GM23338 (cell line): ENCODE data around the gene ARHGAP42. TPM values are rescaled to one million over a fixed set of nuclear protein-coding genes. Genes with fewer than 3 reads are reported as not detected.
A peak's percentile ranks its signal among the peaks of the same experiment; 100 is the strongest.

Source experiments
- ATAC-seq: fragments of 200-7000 bp; cut with Tn5 transposase; 3 replicates; pipeline ENCODE4 v1.9.1; 2020
- DNase-seq: peaks from one replicate; pipeline ENCODE4 v3.0.0-alpha.2; 2015; ENCODE audit warnings: low spot score
- H2AFZ ChIP-seq: fragments of 200-600 bp; sonication (generic); 2 replicates; pipeline ENCODE4 v1.8.0; 2016; ENCODE audit warnings: antibody characterized with exemption, mild to moderate bottlenecking, moderate library complexity
- H3F3A ChIP-seq: fragments of 200-600 bp; sonication (generic); replicated peaks from 2 replicates; pipeline ENCODE4 v1.8.0; 2017; ENCODE audit warnings: antibody characterized with exemption, mixed run types, low read depth
- H3K27ac ChIP-seq: fragments of 200-600 bp; sonication (generic); 2 replicates; pipeline ENCODE4 v1.6.1; 2016; ENCODE audit warnings: low read depth
- H3K27me3 ChIP-seq: fragments of 200-600 bp; sonication (generic); 2 replicates; pipeline ENCODE4 v1.8.0; 2016; ENCODE audit warnings: mild to moderate bottlenecking, mixed run types, moderate library complexity; ENCODE audit not compliant: insufficient read depth
- H3K36me3 ChIP-seq: fragments of 200-600 bp; sonication (generic); 2 replicates; pipeline ENCODE4 v1.8.0; 2016; ENCODE audit warnings: mild to moderate bottlenecking; ENCODE audit not compliant: insufficient read depth
- H3K4me1 ChIP-seq: fragments of 200-600 bp; sonication (generic); 2 replicates; pipeline ENCODE4 v1.8.0; 2016; ENCODE audit warnings: mild to moderate bottlenecking, moderate library complexity; ENCODE audit not compliant: insufficient read depth
- H3K4me2 ChIP-seq: fragments of 200-600 bp; sonication (generic); 2 replicates; pipeline ENCODE4 v1.7.1; 2017; ENCODE audit warnings: mixed run types
- H3K4me3 ChIP-seq: fragments of 200-600 bp; sonication (generic); 2 replicates; pipeline ENCODE4 v1.6.1; 2016; ENCODE audit warnings: mixed run types
- H3K79me2 ChIP-seq: fragments of 200-600 bp; sonication (generic); replicated peaks from 2 replicates; pipeline ENCODE4 v1.8.0; 2017; ENCODE audit warnings: mild to moderate bottlenecking; ENCODE audit not compliant: insufficient read depth
- H3K9me2 ChIP-seq: fragments of 200-600 bp; sonication (generic); 2 replicates; pipeline ENCODE4 v1.8.0; 2017; ENCODE audit not compliant: insufficient read depth
- H4K20me1 ChIP-seq: fragments of 200-600 bp; sonication (generic); replicated peaks from 2 replicates; pipeline ENCODE4 v1.8.0; 2017; ENCODE audit warnings: mild to moderate bottlenecking; ENCODE audit not compliant: insufficient read depth
- H3K27ac Mint-ChIP-seq: 2 replicates; pipeline ENCODE4 v1.8.0; 2020; ENCODE audit warnings: inconsistent platforms, mild to moderate bottlenecking, moderate library complexity, mixed read lengths
- H3K27me3 Mint-ChIP-seq: 3 replicates; pipeline ENCODE4 v1.8.0; 2022; ENCODE audit warnings: low read depth, mild to moderate bottlenecking, moderate library complexity, mixed read lengths, inconsistent platforms; ENCODE audit not compliant: insufficient read depth, poor library complexity
- H3K36me3 Mint-ChIP-seq: 3 replicates; pipeline ENCODE4 v1.8.0; 2021; ENCODE audit warnings: low read depth, mild to moderate bottlenecking, inconsistent platforms, moderate library complexity, mixed read lengths
- H3K4me1 Mint-ChIP-seq: 3 replicates; pipeline ENCODE4 v1.8.0; 2020; ENCODE audit warnings: mild to moderate bottlenecking, inconsistent platforms, mixed read lengths
- H3K4me3 Mint-ChIP-seq: 3 replicates; pipeline ENCODE4 v1.8.0; 2021; ENCODE audit warnings: moderate library complexity, mild to moderate bottlenecking, inconsistent platforms, mixed read lengths
- H3K9me3 Mint-ChIP-seq: 3 replicates; pipeline ENCODE4 v1.8.0; 2020; ENCODE audit warnings: moderate library complexity, mild to moderate bottlenecking, inconsistent platforms, mixed read lengths
- CREB1 ChIP-seq: fragments of 250-450 bp; sonication (Bioruptor Pico); IDR thresholded peaks from 2 replicates; pipeline ENCODE4 v1.5.0; 2020; ENCODE audit warnings: low read depth, mild to moderate bottlenecking, moderate library complexity
- EZH2 ChIP-seq: fragments of 200-600 bp; sonication (generic); IDR thresholded peaks from one replicate; pipeline ENCODE4 v1.8.0; 2017; ENCODE audit warnings: antibody characterized with exemption, mild to moderate bottlenecking, low read depth; ENCODE audit not compliant: unreplicated experiment
- EZH2phosphoT487 ChIP-seq: fragments of 200-600 bp; sonication (generic); IDR thresholded peaks from one replicate; pipeline ENCODE4 v1.8.1; 2018; ENCODE audit warnings: antibody characterized with exemption; ENCODE audit not compliant: unreplicated experiment
- JUNB ChIP-seq: IDR thresholded peaks from one replicate; pipeline ENCODE4 v1.6.1; 2016; ENCODE audit warnings: antibody characterized with exemption; ENCODE audit not compliant: unreplicated experiment
- NANOG ChIP-seq: IDR thresholded peaks from 2 replicates; pipeline ENCODE4 v1.6.1; 2016; ENCODE audit warnings: antibody characterized with exemption, borderline replicate concordance
- STAT1 ChIP-seq: IDR thresholded peaks from one replicate; pipeline ENCODE4 v1.6.1; 2016; ENCODE audit warnings: antibody characterized with exemption; ENCODE audit not compliant: unreplicated experiment
- ZNF114 ChIP-seq: fragments of 250-450 bp; sonication (Bioruptor Pico); IDR thresholded peaks from 2 replicates; pipeline ENCODE4 v1.5.0; 2020; ENCODE audit warnings: mild to moderate bottlenecking, moderate library complexity
- polyA plus RNA-seq: library from polyadenylated mRNA; unstranded; fragments of >200 nt; fragmentation: Nextera tagmentation; extraction: Ambion mirVana; gene quantifications from 2 replicates; pipeline ENCODE4 v1.2.1, GENCODE V29; 2016
- total RNA-seq: library from RNA; depleted of rRNA; stranded (reverse); fragments of >200 nt; shearing (Covaris generic); gene quantifications from 2 replicates; pipeline ENCODE4 v1.2.3, GENCODE V29; 2014
- TF ChIP-seq, protein P1 (sequence below): IDR thresholded peaks from 2 replicates; pipeline ENCODE4 v1.6.1; 2016; ENCODE audit warnings: antibody characterized with exemption
- TF ChIP-seq, protein P2 (sequence below), 2 experiments: fragments of 200-600 bp in 1 of 2; sonication (generic) in 1 of 2; conservative IDR thresholded peaks; 2 replicates each; pipeline versions ENCODE4 v1.5.1 to v1.6.1; 2016 to 2017; ENCODE audit warnings: antibody characterized with exemption in 2 of 2, low read depth in 2 of 2, mild to moderate bottlenecking in 2 of 2, moderate library complexity in 1 of 2
- TF ChIP-seq, protein P3 (sequence below): fragments of 250-450 bp; sonication (Bioruptor Pico); IDR thresholded peaks from 2 replicates; pipeline ENCODE4 v1.5.0; 2020; ENCODE audit warnings: mild to moderate bottlenecking, moderate library complexity

ARHGAP42 gene
- total and polyA plus RNA-seq, 2 experiments from 2014 or later, result 23.7 to 35.7 TPM

DNA sequence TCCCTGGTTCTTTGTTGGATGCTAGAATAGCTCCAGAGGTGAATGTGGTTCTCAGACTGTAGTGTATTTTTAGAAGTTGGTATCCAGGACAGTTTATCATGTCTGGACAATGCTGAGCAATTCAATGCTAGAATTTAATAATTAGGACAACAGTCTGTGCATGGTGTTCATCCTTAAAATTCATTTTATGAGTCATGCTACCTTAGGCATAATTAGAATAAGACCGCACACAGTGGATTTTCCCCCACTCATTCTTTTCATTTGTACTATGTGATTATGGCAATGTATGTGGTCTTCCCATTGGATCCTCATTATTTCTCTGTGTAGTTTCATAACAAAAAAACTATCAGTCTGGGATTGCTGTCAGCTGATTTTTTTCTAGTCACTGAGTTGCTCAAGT is 196.7 kb downstream of the ARHGAP42 start:
- H3K36me3 Mint-ChIP-seq, result peaks cover 12% of the 10 kb centered on the region
- peaks cover 6% of the 10 kb centered on the region; the same call in 1 of the 2 replicates for H3K79me2 ChIP-seq
- H3K4me2 ChIP-seq, result no peak overlapping the region
- DNase-seq (no peak), ATAC-seq (no peak)
- no peak overlapping the region for H3K27ac Mint-ChIP-seq
- H3K4me1 ChIP-seq, result no peaks in the 10 kb centered on the region
- no peak overlapping the region for H3K27ac ChIP-seq
- H3K9me3 Mint-ChIP-seq, result peaks cover 14% of the 10 kb centered on the region
- no peak overlapping the region for H3K4me3 ChIP-seq
- no peaks in the 10 kb centered on the region for H3F3A ChIP-seq
- no peak overlapping the region for H2AFZ ChIP-seq
- no peak overlapping the region for H3K4me3 Mint-ChIP-seq
- TF ChIP-seq STAT1 (no peak), JUNB (no peak), ZNF114 (no peak), CREB1 (CRISPR knock-in tag) (no peak)
- TF ChIP-seq, protein P1, sequence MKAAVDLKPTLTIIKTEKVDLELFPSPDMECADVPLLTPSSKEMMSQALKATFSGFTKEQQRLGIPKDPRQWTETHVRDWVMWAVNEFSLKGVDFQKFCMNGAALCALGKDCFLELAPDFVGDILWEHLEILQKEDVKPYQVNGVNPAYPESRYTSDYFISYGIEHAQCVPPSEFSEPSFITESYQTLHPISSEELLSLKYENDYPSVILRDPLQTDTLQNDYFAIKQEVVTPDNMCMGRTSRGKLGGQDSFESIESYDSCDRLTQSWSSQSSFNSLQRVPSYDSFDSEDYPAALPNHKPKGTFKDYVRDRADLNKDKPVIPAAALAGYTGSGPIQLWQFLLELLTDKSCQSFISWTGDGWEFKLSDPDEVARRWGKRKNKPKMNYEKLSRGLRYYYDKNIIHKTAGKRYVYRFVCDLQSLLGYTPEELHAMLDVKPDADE, result no peak
- H3K27me3 ChIP-seq, result no peaks in the 10 kb centered on the region
- no peaks in the 10 kb centered on the region for H3K27me3 Mint-ChIP-seq
- no peaks in the 10 kb centered on the region; the same call in 1 of the 2 replicates for H4K20me1 ChIP-seq
- no peaks in the 10 kb centered on the region; the same call in 2 of the 3 replicates for H3K4me1 Mint-ChIP-seq
- no peaks in the 10 kb centered on the region for H3K9me2 ChIP-seq
- no peaks in the 10 kb centered on the region for H3K36me3 ChIP-seq

DNA sequence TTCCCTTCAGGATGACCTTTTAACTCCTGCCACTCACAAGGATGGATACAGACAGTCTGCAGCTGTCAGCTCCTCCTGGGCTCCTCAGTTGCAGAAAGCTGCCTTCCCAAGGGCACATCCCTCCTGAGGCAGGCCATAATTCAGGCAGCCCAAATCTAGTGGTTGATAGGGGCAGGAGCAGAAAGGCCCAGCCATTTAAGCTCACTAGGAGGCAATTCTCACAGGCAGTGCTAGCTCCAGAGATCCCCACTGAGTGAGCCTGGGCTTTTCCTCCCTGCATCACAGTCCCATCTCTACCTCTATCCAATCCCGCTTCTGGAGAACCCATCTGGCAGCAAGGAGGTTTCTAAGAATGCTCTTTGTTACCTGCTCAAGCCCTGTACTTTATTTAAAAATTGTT is 200.6 kb downstream of the ARHGAP42 start:
- H3K27me3 ChIP-seq, result no peaks in the 10 kb centered on the region
- H3K79me2 ChIP-seq, result peaks cover under 1% of the 10 kb centered on the region; the same call in 1 of the 2 replicates
- TF ChIP-seq JUNB (no peak), STAT1 (no peak), EZH2phosphoT487 (no peak), EZH2 (no peak), CREB1 (CRISPR knock-in tag) (no peak), NANOG (no peak), ZNF114 (no peak)
- TF ChIP-seq, protein P2, sequence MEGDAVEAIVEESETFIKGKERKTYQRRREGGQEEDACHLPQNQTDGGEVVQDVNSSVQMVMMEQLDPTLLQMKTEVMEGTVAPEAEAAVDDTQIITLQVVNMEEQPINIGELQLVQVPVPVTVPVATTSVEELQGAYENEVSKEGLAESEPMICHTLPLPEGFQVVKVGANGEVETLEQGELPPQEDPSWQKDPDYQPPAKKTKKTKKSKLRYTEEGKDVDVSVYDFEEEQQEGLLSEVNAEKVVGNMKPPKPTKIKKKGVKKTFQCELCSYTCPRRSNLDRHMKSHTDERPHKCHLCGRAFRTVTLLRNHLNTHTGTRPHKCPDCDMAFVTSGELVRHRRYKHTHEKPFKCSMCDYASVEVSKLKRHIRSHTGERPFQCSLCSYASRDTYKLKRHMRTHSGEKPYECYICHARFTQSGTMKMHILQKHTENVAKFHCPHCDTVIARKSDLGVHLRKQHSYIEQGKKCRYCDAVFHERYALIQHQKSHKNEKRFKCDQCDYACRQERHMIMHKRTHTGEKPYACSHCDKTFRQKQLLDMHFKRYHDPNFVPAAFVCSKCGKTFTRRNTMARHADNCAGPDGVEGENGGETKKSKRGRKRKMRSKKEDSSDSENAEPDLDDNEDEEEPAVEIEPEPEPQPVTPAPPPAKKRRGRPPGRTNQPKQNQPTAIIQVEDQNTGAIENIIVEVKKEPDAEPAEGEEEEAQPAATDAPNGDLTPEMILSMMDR (conservative IDR thresholded peaks at IDR 0.05; ENCODE audit: low read depth in 2 of 2), result no peak
- TF ChIP-seq, protein P1, result no peak
- TF ChIP-seq, protein P3, sequence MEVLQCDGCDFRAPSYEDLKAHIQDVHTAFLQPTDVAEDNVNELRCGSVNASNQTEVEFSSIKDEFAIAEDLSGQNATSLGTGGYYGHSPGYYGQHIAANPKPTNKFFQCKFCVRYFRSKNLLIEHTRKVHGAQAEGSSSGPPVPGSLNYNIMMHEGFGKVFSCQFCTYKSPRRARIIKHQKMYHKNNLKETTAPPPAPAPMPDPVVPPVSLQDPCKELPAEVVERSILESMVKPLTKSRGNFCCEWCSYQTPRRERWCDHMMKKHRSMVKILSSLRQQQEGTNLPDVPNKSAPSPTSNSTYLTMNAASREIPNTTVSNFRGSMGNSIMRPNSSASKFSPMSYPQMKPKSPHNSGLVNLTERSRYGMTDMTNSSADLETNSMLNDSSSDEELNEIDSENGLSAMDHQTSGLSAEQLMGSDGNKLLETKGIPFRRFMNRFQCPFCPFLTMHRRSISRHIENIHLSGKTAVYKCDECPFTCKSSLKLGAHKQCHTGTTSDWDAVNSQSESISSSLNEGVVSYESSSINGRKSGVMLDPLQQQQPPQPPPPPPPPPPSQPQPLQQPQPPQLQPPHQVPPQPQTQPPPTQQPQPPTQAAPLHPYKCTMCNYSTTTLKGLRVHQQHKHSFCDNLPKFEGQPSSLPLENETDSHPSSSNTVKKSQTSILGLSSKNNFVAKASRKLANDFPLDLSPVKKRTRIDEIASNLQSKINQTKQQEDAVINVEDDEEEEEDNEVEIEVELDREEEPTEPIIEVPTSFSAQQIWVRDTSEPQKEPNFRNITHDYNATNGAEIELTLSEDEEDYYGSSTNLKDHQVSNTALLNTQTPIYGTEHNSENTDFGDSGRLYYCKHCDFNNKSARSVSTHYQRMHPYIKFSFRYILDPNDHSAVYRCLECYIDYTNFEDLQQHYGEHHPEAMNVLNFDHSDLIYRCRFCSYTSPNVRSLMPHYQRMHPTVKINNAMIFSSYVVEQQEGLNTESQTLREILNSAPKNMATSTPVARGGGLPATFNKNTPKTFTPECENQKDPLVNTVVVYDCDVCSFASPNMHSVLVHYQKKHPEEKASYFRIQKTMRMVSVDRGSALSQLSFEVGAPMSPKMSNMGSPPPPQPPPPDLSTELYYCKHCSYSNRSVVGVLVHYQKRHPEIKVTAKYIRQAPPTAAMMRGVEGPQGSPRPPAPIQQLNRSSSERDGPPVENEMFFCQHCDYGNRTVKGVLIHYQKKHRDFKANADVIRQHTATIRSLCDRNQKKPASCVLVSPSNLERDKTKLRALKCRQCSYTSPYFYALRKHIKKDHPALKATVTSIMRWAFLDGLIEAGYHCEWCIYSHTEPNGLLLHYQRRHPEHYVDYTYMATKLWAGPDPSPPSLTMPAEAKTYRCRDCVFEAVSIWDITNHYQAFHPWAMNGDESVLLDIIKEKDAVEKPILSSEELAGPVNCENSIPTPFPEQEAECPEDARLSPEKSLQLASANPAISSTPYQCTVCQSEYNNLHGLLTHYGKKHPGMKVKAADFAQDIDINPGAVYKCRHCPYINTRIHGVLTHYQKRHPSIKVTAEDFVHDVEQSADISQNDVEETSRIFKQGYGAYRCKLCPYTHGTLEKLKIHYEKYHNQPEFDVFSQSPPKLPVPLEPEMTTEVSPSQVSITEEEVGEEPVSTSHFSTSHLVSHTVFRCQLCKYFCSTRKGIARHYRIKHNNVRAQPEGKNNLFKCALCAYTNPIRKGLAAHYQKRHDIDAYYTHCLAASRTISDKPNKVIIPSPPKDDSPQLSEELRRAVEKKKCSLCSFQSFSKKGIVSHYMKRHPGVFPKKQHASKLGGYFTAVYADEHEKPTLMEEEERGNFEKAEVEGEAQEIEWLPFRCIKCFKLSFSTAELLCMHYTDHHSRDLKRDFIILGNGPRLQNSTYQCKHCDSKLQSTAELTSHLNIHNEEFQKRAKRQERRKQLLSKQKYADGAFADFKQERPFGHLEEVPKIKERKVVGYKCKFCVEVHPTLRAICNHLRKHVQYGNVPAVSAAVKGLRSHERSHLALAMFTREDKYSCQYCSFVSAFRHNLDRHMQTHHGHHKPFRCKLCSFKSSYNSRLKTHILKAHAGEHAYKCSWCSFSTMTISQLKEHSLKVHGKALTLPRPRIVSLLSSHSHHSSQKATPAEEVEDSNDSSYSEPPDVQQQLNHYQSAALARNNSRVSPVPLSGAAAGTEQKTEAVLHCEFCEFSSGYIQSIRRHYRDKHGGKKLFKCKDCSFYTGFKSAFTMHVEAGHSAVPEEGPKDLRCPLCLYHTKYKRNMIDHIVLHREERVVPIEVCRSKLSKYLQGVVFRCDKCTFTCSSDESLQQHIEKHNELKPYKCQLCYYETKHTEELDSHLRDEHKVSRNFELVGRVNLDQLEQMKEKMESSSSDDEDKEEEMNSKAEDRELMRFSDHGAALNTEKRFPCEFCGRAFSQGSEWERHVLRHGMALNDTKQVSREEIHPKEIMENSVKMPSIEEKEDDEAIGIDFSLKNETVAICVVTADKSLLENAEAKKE (CRISPR knock-in tag), result no peak
- H3K36me3 ChIP-seq, result no peaks in the 10 kb centered on the region
- Mint-ChIP-seq H3K27ac (no peak overlapping the region), H3K9me3 (no peaks in the 10 kb centered on the region), H3K4me3 (no peak overlapping the region), H3K36me3 (no peaks in the 10 kb centered on the region), H3K27me3 (no peaks in the 10 kb centered on the region), H3K4me1 (no peaks in the 10 kb centered on the region; the same call in 2 of the 3 replicates)
- H3K27ac ChIP-seq, result no peak overlapping the region
- H2AFZ ChIP-seq, result no peak overlapping the region
- no peaks in the 10 kb centered on the region; the same call in 1 of the 2 replicates for H4K20me1 ChIP-seq
- peaks cover 3% of the 10 kb centered on the region; the same call in 1 of the 2 replicates for H3K9me2 ChIP-seq
- no peaks in the 10 kb centered on the region for H3K4me1 ChIP-seq
- H3K4me3 ChIP-seq, result no peak overlapping the region
- peak; percentile 81 for ATAC-seq
- no peak overlapping the region for H3K4me2 ChIP-seq
- H3F3A ChIP-seq, result no peaks in the 10 kb centered on the region
- peak; percentile 9 for DNase-seq
